ENCODE data around the gene SSUH2.
"Not testable (repeated sequence)": the region's sequence is repeated elsewhere in the genome, so short reads cannot be mapped to it uniquely, and the experiment has no call there.

Gene SSUH2

DNA sequence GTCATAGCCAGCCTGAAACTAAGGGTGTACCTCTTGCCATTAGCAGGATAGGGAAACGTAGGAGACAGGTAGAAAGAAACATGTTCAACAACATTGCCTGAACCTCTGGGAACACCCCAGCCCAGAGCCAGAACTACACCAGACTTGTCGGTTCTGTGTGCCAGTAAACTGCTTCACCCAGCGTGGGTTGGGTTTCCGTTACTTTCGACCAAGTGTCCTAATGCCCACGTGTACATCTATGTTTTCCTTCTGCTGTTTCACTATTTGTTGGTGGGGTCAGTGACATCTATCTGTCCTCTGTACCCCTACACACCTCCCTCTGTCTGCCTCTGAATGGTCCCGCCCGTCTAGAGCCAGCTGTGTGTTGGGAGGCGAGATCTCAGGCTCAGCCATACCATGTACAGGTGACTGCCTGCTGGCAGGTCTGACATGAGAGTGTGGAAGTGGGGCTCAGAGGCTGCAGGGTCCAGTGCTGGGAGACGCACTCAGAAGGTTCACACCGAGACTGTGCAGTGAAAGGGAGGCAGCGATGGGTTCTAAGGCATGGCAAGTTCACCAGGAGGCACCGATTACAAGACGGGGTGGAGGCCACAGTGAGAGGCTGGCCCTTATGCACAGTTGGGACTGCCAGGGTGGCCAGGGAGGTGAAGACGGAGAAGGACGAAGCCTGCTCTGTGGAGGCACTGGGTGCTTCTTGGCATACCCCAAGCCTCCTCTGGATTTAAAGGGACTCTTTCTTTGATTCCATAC, 36.4 kb downstream of the SSUH2 start:
- no peak for DNase-seq

DNA sequence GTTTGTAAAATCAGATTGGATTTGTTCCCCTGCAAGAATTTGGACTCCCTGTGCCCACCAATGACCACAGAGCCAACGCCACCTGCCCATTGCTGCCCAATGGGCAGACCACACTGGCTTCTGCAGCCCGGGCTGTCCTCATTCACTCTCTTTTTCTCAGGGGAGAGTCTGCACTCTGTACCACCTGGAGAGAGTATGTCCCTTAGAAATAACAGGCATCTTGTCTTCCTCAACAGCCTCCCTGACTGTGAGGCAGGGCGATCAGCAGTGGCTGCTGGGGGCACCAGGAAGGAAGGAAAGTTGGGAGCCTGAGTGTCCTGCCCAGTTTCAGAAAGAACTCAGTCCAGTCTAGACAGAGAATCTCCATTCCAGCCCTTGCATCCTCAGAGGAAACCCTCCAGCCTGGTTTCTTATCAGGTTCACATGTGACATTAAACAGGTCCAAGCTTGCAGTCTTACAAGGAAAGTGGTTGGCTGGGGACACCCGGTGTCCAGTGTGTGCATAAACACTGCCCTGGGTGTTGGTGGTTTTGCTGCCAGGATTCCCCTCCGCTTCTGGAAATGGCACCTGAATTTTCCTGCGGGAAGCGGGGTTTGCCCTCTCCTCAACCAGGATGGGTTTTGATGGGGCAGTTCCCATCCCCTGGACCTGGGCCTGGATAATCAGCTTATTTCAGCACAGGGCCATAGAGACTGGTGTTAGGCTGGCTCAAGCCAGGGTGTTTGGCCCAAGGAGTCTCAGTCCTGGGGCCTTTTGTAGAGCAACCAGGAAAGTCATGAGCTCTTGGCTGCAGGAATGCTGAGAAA, 37.2 kb downstream of the SSUH2 start:
- DNase-seq = no peak

DNA sequence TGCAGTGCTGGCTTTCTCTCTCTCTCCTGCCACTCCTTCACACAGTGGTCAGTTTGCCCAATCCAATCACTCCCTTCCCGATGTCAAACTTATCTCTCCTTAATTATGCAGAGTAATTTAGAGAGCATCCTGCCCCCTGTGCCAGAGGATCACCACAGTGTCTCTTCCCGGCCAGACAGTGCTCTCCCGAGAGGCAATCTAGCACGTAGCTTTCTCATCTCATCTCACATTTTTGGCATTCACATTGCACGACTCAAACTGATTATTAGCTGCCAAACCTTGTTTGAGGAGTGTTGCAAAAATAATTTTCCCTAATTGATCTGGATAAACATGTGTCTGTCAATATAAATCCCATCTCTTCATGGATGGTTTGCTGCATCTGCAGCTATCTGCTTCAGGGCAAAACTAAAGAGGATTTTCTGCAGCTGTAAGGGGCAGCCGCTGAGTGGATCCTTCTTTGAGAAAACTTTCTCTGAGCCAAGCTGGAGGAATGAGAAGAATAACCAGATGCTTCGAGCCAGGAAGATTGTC, 37.8 kb downstream of the SSUH2 start:
- no peak for DNase-seq

DNA sequence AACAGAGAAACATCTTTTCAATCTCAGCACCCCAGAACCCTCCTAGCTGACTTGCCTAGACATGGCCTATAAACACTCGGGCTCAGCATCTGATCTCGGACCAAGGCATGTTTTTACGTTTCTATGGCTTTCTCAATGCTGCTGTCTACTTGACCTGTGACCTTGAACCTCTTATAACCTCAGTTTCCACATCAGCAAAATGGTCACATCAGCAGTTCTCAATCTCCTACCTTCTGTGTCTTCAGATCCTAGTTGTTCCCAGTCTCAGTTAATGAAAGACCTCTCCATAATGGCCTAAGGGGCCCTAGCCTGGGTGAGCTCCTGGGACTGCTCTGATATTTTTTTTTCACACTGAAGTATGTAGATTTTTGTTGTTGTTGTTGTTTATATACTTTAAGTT, 39.6 kb downstream of the SSUH2 start:
- DNase-seq = no peak

DNA sequence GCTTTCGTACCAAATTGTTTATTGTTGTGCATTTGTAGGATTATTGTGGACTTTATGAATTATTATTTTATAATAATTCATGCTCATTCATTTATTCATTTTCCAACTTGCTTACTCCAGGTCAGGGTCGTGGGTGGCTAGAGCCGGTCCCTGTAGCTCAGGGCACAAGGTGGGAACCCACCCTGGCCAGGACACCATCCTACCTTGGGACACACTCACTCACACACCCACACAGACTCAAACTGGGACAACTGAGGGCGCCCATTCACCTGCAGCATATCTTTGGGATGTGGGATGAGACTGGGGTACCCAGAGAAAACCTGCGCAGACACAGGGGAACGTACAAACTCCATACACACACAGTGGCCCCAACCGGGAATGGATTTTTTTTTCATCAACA, 40.6 kb downstream of the SSUH2 start:
- DNase-seq = no peak

DNA sequence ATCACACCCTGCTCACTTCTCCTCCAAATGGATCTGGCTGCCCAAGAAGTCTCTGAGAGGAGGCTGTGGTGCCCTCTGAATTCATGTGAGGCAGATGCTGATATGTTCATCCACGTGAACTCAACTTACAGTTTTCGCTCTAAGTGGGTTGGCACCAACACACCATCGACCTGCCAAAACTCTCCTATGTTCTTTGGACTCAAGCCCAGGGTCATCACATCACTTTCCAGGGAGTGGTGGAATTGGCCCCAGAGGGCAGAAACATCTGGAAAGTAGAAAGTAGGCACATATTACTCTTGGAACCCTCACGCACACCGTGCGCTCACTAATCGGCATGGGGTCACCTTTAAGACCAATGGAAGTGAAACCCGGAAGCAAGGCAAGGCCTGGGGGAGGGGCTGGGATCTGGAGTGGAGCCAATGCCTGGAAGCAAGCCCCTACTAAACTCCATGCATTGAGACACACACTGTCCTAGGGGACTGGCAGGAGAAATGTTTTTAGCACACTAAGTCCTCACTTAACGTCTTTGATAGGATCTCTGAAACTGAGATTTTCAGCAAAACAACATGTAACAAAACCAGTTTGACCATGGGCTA, 41.4 kb downstream of the SSUH2 start:
- no peak for DNase-seq

DNA sequence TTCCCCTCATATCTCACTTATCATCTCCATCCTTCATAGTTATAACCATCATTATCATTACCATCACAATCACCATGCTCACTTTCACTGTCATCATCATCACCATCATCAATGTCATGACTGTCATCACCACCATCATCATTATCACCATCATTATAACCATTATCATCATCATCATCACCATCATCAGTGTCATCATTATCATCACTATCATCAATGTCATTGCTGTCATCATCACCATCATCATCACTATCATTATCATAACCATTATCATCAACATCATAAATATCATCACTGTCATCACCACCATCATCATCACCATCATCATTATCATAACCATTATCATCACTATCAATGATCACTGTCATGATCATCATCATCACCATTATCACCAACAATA, 44.1 kb downstream of the SSUH2 start:
- DNase-seq = no peak

DNA sequence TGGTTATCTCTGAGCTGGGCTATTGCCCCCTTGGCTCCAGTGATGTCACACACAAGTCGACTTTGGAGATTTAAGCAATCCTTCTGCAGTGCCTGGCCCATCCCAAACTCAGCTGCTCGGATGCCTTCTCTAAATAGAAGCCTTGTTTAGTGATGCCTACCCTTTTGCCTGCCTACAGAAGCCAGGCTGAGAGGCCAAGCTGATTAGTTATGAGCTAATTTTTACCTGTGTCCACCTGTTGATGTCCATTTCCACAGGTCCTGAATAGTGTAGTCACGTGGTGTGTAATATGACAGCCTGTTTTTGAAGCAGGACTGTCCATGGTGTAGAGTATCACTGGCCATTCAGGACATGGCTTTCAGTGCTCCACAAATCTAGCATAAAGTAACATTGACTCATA, 45.5 kb downstream of the SSUH2 start:
- DNase-seq = no peak

DNA sequence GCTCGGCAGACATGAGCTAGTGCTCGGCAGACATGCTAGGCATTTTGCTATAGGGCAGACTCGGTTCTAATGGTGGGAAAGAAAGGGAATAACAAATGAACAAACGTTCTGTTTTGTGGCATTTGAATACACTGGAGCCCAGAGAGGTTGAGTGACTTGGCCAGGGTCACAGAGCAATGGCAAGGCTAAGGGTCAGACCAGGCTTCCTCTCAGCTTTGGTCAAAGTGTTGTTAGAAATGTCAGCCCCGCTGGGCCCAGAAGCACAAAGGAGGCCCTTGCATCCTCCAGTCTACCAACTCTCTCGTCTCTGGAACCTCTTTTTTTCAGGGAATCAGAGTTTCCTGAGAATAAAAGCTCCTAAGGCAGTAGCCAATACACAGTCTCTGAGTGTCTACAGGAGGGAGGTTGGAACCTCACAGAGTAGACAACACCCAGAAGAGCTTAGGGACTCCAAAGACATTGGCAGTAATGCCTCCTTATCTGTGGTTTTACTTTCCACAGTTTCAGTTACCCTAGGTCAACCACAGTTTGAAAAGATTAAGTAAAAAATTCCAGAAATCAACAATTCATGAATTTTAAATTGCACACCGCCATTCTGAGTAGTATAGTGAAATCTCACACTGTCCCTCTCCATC, 47.3 kb downstream of the SSUH2 start:
- DNase-seq = no peak

DNA sequence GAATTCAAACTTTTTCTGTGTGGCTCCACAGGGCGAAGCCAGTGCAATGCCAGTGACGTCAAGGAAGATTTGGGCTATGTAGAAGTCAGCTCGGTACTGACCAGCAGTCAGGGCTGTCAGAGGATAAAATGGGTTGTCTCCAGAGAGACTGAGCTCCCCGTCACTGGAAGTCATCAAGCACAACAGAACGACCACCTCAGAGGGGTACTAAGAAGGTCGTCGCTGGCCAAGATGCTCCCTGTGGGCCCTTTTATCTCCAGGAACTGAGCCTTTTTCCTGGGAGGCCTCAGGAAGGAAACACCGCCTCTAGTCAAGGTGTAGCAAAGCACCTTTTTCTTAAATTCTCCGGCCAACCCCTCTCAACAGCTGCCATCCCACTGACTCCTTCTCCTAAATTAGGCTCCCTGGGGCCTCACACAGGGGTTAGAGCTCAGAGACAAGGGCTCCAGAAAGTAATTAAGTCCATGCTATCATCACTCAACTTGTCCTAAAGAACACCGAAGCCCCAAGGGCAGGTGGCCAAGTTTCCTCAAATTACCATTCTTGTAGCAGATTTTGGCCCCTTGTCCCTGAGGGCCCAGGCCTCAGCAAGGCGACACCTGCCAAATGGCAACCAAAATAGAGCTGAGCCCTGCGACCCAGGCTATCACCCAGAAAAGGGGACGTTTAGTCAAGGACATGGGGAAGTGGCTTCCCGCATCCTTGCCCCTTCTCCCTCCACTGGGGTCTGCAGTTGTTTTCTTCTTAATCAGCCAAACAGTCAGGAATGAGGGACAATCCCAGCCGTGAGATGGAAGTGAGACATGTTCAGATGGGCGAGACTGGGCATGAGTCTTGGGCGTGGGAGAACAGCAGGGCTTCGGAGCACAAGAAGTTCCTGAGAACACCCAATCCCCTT, 48.0 kb downstream of the SSUH2 start:
- DNase-seq = peak; percentile 9

DNA sequence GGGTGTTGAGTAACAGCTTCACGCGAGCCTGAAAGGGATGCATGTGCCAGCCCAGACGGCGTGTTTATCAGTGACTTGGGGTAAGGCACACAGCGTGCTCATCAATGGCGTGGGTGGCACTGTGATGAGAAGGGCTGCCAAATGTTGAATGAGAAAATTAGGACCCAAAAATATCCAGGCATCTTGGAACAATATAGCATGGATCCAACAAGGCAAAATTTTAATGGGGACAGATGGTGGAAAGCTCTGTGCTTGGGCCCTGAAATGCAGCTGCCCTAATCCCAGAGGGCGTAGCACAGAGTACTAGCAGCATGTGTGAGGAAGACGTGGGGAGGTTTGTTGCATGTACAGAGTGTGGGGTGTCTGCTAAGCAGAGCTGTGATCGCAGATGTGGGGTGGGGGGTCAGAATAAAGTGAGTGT, 48.9 kb downstream of the SSUH2 start:
- no peak for DNase-seq

DNA sequence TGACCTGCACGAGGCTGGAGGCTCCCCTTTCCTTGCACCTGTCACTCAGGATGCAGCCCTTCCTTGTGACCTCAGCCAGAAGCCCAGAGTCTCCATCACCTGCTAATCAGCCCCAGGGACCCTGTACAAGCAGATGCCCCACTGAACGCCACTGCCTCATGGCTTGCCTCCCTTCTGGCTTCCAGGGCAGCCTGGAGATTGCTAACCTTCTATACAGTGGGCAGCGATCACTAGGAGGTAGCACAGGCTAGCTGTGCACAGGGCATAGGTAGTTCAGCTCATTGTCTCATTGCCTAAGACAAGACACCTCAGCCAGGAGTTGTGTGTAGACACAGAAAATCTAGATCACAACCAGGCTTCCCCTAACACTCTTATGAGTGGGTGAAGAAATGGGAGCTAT, 49.3 kb downstream of the SSUH2 start:
- DNase-seq = no peak

DNA sequence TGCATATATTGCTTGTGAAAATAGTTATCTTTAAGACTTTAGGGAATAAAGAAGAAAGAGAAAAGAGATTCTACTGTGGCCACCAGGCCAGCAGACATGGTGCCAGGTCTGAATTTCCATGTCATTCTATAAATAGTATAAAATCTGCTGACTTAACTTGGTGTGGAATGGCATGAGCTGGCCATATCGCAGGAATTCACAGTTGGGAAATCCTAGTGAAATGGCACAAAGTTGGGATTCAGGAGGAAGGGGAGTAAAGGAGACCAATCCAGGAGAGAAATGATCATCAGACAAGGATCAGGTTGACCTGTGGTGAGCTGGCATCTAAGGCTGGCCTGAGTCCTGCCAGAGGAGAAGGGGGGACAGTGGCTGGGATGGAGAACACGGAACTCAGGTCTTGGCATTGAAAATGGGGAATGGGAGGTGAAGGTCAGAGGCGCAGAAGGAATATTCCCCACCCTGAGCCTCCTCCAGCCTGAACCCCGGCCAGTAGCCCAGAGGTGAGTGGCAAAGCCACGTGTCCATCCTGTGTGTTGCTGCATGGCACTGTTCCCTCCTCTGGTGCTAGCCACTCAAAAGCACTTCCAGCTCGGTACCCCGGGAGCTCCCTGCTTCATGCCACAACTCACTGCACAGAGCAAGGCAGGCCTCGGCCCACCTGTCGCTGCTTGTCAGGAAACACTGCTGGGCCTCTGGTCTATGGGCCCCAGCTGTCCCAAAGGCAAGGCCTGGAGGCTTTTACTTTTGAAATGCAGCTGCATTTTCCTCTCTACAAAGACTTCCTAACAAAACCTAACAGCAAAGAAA, 51.4 kb downstream of the SSUH2 start:
- no peak for DNase-seq

DNA sequence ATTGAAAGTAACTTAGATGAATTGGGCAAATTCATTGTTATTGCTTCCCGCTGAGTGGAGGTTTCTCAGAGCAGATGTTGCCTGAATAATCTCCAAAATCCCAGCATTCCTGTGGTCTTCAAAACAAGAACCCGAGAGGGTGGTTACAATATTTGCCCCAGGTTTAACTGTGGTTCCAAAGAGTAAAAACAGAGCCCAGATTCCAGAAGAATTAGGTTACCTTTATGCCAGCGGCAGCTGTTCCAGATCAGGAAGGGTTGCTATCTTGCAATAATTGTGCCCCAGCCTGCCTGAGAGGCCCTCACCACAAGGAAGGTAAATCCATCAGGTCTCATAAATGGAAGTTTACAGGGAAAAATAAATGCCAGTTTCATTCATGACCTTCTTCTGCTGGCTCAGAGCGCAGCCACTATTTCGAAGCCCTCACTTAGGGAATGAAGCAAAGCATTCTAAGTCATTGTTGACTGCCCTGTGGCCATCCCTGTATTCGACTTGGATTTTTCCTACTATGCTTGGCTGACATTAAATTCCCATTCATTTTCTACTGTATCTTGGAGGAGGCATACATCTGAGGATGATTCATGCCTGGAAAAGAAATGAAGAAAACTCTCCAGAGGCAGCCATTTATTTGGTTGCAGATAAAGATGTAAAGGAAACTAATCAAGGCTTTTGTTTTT, 54.6 kb downstream of the SSUH2 start:
- no peak for DNase-seq

DNA sequence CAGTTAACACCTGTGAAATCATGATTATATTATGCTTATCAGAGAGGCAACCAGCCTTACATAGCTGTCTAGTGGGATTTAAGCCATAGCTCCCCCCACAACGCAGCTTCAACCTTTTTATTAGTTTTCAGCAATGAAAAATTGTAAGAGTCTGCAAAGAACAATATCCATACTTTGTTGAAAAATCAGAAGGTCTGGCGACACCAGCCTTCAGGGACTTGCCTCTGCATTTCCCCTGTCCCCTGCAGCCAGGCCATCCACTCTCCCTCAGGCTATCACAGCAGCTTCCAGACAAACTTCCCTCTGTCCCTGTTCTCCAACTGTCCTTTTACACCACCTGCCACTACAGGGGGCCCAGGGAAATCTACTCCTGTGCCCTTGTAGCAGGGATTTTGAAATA, 59.9 kb downstream of the SSUH2 start:
- DNase-seq = no peak

DNA sequence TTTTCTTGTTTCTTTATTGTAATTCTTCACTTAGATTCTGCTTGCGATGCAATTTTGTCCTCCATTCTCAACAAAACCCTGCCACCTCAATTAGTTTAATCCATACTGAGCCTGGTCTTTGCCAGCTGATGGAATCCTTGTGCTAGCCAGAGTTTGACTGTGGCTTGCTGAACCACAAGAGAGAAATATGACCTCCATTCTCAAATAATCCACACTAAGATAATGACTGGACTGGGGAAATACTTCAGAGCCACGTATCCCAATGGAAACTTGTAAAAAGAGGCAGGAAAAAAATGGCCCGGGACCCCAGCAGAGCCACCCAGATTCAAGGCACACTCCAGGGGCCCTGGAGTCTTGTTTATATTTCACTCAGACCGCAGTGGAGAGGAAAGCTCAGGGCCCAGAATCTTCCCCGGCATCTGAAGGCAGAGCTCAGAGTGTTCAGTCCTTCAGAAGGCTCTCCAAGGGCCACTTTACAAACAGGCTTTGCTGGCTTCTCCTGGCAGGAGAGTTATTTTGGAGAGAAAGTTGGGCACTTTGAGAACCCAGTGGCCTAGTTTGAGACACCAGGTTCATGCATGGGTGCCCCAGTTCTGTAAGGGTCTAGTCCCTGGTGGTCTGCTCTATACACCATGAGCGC, 62.7 kb downstream of the SSUH2 start:
- no peak for DNase-seq

DNA sequence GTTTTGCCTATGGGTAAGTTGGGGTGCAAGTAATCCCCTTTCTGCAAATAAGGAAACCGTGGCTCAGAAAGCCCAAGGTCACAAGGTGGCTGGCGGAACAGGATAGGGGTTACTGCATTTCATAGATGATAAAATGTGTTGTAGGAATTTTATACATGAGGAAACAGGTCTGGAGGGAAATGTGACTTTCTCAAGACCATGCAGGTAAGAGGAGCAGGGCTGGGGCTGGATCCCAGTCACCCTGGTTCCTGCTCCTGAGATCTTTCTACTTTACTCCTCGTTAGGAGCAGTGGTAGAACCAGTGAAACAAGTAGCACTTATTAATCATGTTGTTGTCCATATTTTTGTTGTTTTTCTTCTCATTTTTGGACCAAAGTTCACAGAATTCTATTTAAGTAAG, 63.2 kb downstream of the SSUH2 start:
- DNase-seq = no peak

DNA sequence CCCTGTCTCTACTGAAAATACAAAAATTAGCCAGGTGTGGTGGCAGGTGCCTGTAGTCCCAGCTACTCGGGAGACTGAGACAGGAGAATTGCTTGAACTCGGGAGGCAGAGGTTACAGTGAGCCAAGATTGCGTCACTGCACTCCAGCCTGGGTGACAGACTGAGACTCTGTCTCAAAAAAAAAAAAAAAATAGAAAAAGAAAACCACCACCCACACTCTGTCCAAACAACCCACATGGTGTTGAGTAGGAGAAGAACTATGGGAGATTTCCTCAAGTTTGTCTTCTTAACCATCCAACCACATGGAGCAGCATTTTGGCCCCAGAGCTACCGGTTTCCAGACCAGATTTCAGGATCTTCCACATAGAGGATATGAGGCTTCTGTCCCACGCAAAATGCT, 64.2 kb downstream of the SSUH2 start:
- DNase-seq = not testable (repeated sequence)

DNA sequence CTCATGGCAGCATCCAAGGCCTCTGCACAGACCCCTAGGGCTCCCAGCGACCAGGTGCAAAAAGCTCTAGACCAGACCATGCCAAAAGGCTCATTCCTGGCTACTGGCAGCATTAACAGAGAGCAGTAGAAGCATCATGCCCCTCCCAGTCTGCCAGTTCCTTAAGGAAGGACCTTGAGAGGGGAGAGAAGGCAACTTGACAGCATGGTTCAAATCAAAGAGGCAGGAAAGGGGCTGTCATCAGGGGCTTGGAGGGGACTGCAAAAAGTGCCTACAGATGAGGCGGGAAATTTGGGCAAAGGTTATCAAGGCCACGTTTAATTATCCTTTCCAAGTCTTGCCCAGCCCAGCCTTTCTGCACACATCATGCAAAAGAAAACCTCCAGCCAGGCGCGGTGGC, 64.7 kb downstream of the SSUH2 start:
- DNase-seq = no peak

DNA sequence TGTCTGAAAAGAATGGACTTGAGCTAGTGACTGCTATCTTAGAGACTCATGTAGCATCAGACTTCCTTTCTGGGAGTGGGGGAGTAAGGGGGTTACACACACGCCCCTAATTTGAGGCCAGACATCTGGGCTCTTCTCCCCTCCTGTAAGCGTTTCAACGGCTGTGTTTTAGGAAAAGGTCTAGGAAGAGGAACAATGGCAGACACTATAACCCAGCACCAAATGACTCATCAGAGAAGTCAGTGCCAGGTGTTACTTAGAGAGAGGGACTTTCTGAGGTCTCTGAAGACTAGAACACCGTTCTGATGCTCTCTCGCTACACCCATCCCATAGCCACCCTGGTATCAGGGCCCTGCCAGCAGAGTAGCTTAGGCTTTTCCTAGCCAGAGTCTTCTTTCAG, 65.5 kb downstream of the SSUH2 start:
- no peak for DNase-seq

All from NCI-H2171 treated with DMSO at 0.1 percent for 48 hours (cell line).